Measurements from ENCODE around the gene TNPO2.

DNA sequence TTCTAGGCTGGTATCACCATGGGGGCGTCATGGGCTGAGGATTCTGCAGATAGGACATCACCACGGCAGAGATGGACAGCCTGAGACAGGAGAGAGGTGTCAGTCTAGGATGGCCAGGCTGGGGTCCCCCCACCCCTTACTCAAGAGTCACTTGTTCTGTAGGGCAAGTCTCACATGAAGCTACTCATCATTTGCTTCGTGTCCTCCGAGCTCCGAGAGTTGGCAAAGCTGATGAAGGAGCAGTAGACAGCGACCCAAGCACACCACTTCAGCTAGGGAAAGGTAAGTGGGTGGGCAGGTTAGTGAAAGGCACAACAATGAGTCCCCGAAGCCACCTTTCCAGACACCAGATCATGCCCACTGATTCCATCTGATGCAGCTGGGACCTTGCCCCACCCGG, 55.4 kb downstream of the TNPO2 start:
- TF ChIP-seq, protein P1, sequence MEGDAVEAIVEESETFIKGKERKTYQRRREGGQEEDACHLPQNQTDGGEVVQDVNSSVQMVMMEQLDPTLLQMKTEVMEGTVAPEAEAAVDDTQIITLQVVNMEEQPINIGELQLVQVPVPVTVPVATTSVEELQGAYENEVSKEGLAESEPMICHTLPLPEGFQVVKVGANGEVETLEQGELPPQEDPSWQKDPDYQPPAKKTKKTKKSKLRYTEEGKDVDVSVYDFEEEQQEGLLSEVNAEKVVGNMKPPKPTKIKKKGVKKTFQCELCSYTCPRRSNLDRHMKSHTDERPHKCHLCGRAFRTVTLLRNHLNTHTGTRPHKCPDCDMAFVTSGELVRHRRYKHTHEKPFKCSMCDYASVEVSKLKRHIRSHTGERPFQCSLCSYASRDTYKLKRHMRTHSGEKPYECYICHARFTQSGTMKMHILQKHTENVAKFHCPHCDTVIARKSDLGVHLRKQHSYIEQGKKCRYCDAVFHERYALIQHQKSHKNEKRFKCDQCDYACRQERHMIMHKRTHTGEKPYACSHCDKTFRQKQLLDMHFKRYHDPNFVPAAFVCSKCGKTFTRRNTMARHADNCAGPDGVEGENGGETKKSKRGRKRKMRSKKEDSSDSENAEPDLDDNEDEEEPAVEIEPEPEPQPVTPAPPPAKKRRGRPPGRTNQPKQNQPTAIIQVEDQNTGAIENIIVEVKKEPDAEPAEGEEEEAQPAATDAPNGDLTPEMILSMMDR (IDR thresholded peaks at IDR 0.05; ENCODE audit: poor library complexity), result no peak
- no peak for TF ChIP-seq EZH2 (IDR thresholded peaks at IDR 0.05; ENCODE audit: borderline replicate concordance)

All from hepatocyte (in vitro differentiated cells).